IMR-90 (cell line): Measurements from ENCODE around the gene VSIG4. TPM values are rescaled to one million over a fixed set of nuclear protein-coding genes. Genes with fewer than 3 reads are reported as not detected.

Source experiments
- ATAC-seq: fragments of 200-7000 bp; cut with Tn5 transposase; 2 replicates; pipeline ENCODE4 v1.9.1; 2020; ENCODE audit warnings: low read depth, mild to moderate bottlenecking, moderate library complexity
- BruUV-seq: library from RNA; stranded (reverse); fragments of 400-500 nt; replicated peaks from 2 replicates; lab custom pipeline; 2021; lab: Mats Ljungman, UMichigan
- CTCF ChIA-PET: fragments of 300-600 bp; formaldehyde crosslinking; extraction: SDS; loops from one replicate; lab custom pipeline; 2021; ENCODE audit warnings: antibody characterized with exemption; lab: Yijun Ruan, JAX
- POLR2A ChIA-PET: fragments of 300-600 bp; sonication (Branson Sonifier 250); formaldehyde crosslinking; loops from one replicate; lab custom pipeline; 2022; ENCODE audit warnings: antibody characterized with exemption; ENCODE audit not compliant: unreplicated experiment; lab: Charles Lee
- DNase-seq: peaks from one replicate; pipeline ENCODE4 v3.0.0; 2013
- H2AFZ ChIP-seq: replicated peaks from 2 replicates; pipeline ENCODE3; 2013; ENCODE audit warnings: low read length, mild to moderate bottlenecking; ENCODE audit not compliant: poor library complexity
- H2AK5ac ChIP-seq: 2 replicates; pipeline ENCODE4 v1.6.1; 2013; ENCODE audit warnings: low read depth, low read length, inconsistent platforms
- H2AK9ac ChIP-seq: replicated peaks from 2 replicates; pipeline ENCODE3; 2013; ENCODE audit warnings: mild to moderate bottlenecking, low read depth, low read length, moderate library complexity; ENCODE audit not compliant: poor library complexity
- H2BK120ac ChIP-seq: 2 replicates; pipeline ENCODE4 v1.6.1; 2013; ENCODE audit warnings: low read depth, low read length, inconsistent platforms
- H2BK15ac ChIP-seq: 3 replicates; pipeline ENCODE4 v1.6.1; 2013; ENCODE audit warnings: low read depth, low read length, inconsistent platforms
- H2BK20ac ChIP-seq: 2 replicates; pipeline ENCODE4 v1.6.1; 2013; ENCODE audit warnings: low read depth, mild to moderate bottlenecking, inconsistent platforms, low read length, moderate library complexity
- H2BK5ac ChIP-seq: 2 replicates; pipeline ENCODE4 v1.6.1; 2013; ENCODE audit warnings: mild to moderate bottlenecking, low read depth, low read length, inconsistent platforms; ENCODE audit not compliant: poor library complexity, severe bottlenecking
- H3K14ac ChIP-seq: replicated peaks from 2 replicates; pipeline ENCODE4 v1.6.1; 2013; ENCODE audit warnings: low read depth, low read length, inconsistent platforms
- H3K18ac ChIP-seq: 2 replicates; pipeline ENCODE4 v1.6.1; 2013; ENCODE audit warnings: low read depth, low read length, control low read depth
- H3K23ac ChIP-seq: 2 replicates; pipeline ENCODE4 v1.6.1; 2013; ENCODE audit warnings: low read depth, low read length, inconsistent platforms
- H3K27ac ChIP-seq: 2 replicates; pipeline ENCODE4 v1.5.1; 2013; ENCODE audit warnings: mild to moderate bottlenecking, control low read depth, low read length; ENCODE audit not compliant: insufficient read depth
- H3K27me3 ChIP-seq: 2 replicates; pipeline ENCODE4 v1.6.1; 2013; ENCODE audit warnings: low read length; ENCODE audit not compliant: control insufficient read depth, insufficient read depth
- H3K36me3 ChIP-seq: 2 replicates; pipeline ENCODE4 v1.6.1; 2013; ENCODE audit warnings: low read length, mixed read lengths; ENCODE audit not compliant: control insufficient read depth, insufficient read depth
- H3K4ac ChIP-seq: 2 replicates; pipeline ENCODE4 v1.6.1; 2013; ENCODE audit warnings: low read depth, low read length, inconsistent platforms
- H3K4me1 ChIP-seq: 2 replicates; pipeline ENCODE4 v1.6.1; 2013; ENCODE audit warnings: low read length, mixed read lengths; ENCODE audit not compliant: control insufficient read depth, insufficient read depth
- H3K4me2 ChIP-seq: 2 replicates; pipeline ENCODE4 v1.6.1; 2013; ENCODE audit warnings: low read depth, mild to moderate bottlenecking, control low read depth, low read length, moderate library complexity
- H3K4me3 ChIP-seq: 2 replicates; pipeline ENCODE4 v1.5.1; 2013; ENCODE audit warnings: low read depth, mild to moderate bottlenecking, control low read depth, low read length, moderate library complexity; ENCODE audit not compliant: insufficient read depth
- H3K56ac ChIP-seq: 2 replicates; pipeline ENCODE4 v1.6.1; 2013; ENCODE audit warnings: low read length, inconsistent platforms; ENCODE audit not compliant: insufficient read depth; ENCODE audit errors: extremely low read depth
- H3K79me1 ChIP-seq, 2 experiments: 2 replicates each; pipeline ENCODE4 v1.6.1; 2013; ENCODE audit warnings: low read length in 2 of 2, inconsistent platforms in 1 of 2, low read depth in 1 of 2
- H3K9ac ChIP-seq: 2 replicates; pipeline ENCODE4 v1.6.1; 2013; ENCODE audit warnings: low read depth, low read length, control low read depth
- H3K9me1 ChIP-seq: 2 replicates; pipeline ENCODE4 v1.6.1; 2013; ENCODE audit warnings: low read length, inconsistent platforms; ENCODE audit not compliant: insufficient read depth
- H3K9me3 ChIP-seq: 2 replicates; pipeline ENCODE4 v1.6.1; 2013; ENCODE audit warnings: low read length; ENCODE audit not compliant: control insufficient read depth, insufficient read depth
- H4K20me1 ChIP-seq: 2 replicates; pipeline ENCODE4 v1.6.1; 2013; ENCODE audit warnings: low read length, inconsistent platforms; ENCODE audit not compliant: insufficient read depth
- H4K5ac ChIP-seq: 2 replicates; pipeline ENCODE4 v1.6.1; 2013; ENCODE audit warnings: mild to moderate bottlenecking, low read depth, low read length, control low read depth
- H4K8ac ChIP-seq, 2 experiments: 2 replicates each; pipeline ENCODE4 v1.6.1; 2013; ENCODE audit warnings: low read depth in 2 of 2, low read length in 2 of 2, control low read depth in 1 of 2, inconsistent platforms in 1 of 2
- H4K91ac ChIP-seq: 2 replicates; pipeline ENCODE4 v1.6.1; 2013; ENCODE audit warnings: low read depth, low read length, inconsistent platforms; ENCODE audit not compliant: insufficient read depth
- BHLHE40 ChIP-seq: fragments of 150-350 bp; IDR thresholded peaks from 2 replicates; pipeline ENCODE4 v1.6.1; 2016; ENCODE audit warnings: mild to moderate bottlenecking, low read depth, low read length
- FOS ChIP-seq: fragments of 150-350 bp; IDR thresholded peaks from 2 replicates; pipeline ENCODE4 v1.6.1; 2016; ENCODE audit warnings: low read depth, low read length
- MAFK ChIP-seq: IDR thresholded peaks from 2 replicates; pipeline ENCODE4 v1.6.1; 2012; ENCODE audit warnings: low read depth, low read length, improper control_type of control experiment
- MAZ ChIP-seq: IDR thresholded peaks from 2 replicates; pipeline ENCODE4 v1.6.1; 2012; ENCODE audit warnings: low read depth, mild to moderate bottlenecking, low read length, improper control_type of control experiment, moderate library complexity, borderline replicate concordance
- NFE2L2 ChIP-seq: fragments of 150-350 bp; IDR thresholded peaks from 2 replicates; pipeline ENCODE4 v1.6.1; 2016; ENCODE audit warnings: low read depth, mild to moderate bottlenecking, low read length
- POLR2A ChIP-seq: IDR thresholded peaks from 2 replicates; pipeline ENCODE4 v1.6.1; 2012; ENCODE audit warnings: mild to moderate bottlenecking, low read depth, low read length
- RAD21 ChIP-seq: IDR thresholded peaks from 2 replicates; pipeline ENCODE4 v1.6.1; 2012; ENCODE audit warnings: low read length, improper control_type of control experiment
- RCOR1 ChIP-seq: IDR thresholded peaks from 2 replicates; pipeline ENCODE4 v1.6.1; 2012; ENCODE audit warnings: mild to moderate bottlenecking, low read length, improper control_type of control experiment; ENCODE audit not compliant: insufficient replicate concordance
- SMC3 ChIP-seq: fragments of 150-350 bp; IDR thresholded peaks from 2 replicates; pipeline ENCODE4 v1.6.1; 2016; ENCODE audit warnings: low read depth, mild to moderate bottlenecking, antibody characterized with exemption, low read length, moderate library complexity
- WGBS, 2 experiments: methylation state at CpG; one replicate each; pipeline versions ENCODE4 v1.1.5 to v1.1.7; 2013; ENCODE audit warnings: missing lambda C conversion rate in 2 of 2; ENCODE audit not compliant: insufficient read length in 1 of 2; ENCODE audit errors: extremely low coverage in 2 of 2; 5-methylcytosine and 5-hydroxymethylcytosine counted together
- dilution Hi-C: fragments of 300-500 bp; cut with HindIII; formaldehyde crosslinking; loops from one replicate; pipeline ENCODE4 v1.14.3; 2018; ENCODE audit warnings: low sequenced_read_pairs; ENCODE audit not compliant: unreplicated experiment
- in situ Hi-C: fragments of 300-500 bp; cut with MboI; formaldehyde crosslinking; loops from 3 replicates; pipeline ENCODE4 v1.14.3; 2019; ENCODE audit warnings: low sequenced_read_pairs, inconsistent platforms, mixed read lengths
- intact Hi-C: fragments of 100-400 bp; cut with micrococcal nuclease; formaldehyde crosslinking; loops from 2 replicates; pipeline ENCODE4 v1.10.0; 2022
- polyA plus RNA-seq, 3 experiments: library from polyadenylated mRNA; depleted of rRNA; stranded (reverse); fragments of >200 nt; gene quantifications; 2 replicates each; pipeline ENCODE4 v1.2.3, GENCODE V29; 2012; ENCODE audit warnings: low replicate concordance in 1 of 3
- total RNA-seq: library from RNA; depleted of rRNA; stranded (reverse); fragments of >200 nt; gene quantifications from 2 replicates; pipeline ENCODE4 v1.2.3, GENCODE V29; 2012
- TF ChIP-seq, protein P1 (sequence below): fragments of 150-350 bp; IDR thresholded peaks from 2 replicates; pipeline ENCODE4 v1.6.1; 2016; ENCODE audit warnings: low read depth, mild to moderate bottlenecking, low read length, moderate library complexity, borderline replicate concordance
- TF ChIP-seq, protein P2 (sequence below): conservative IDR thresholded peaks from 2 replicates; pipeline ENCODE4 v1.5.1; 2012; ENCODE audit warnings: mild to moderate bottlenecking, low read depth, low read length, improper control_type of control experiment
- TF ChIP-seq, protein P3 (sequence below): fragments of 150-350 bp; IDR thresholded peaks from 2 replicates; pipeline ENCODE4 v1.6.1; 2017; ENCODE audit warnings: mild to moderate bottlenecking, antibody characterized with exemption, low read length, low read depth

VSIG4 gene
- total and polyA plus RNA-seq, 2 of the 4 experiments (the other 2 are of a cell fraction) = not detected

DNA sequence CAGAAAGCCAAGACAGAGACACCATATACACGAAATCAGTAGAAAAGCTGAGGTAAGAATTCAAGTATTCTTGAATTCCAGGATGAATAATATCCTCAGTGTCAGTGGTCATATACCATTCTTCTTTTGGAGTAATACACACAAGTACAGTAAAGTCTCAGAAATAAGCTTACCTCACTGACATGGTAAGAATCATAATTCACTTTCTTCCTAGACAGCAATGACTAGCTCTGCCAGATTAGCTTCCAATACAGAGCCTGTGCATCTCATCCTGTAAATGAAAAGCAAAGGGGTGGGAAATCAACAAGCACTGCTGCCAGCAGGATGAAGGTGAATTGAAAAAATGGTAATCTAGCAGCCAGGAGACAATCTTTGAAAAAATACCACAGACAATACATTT, 31.2 kb upstream of the VSIG4 start:
- Histone ChIP-seq H3K4me2 (no peak overlapping the region), H3K18ac (no peak overlapping the region), H2BK120ac (no peak overlapping the region), H3K36me3 (no peaks in the 10 kb centered on the region), H4K20me1 (no peaks in the 10 kb centered on the region), H3K14ac (no peak overlapping the region), H3K4ac (no peak overlapping the region), H3K79me1 (no peaks in the 10 kb centered on the region), H3K56ac (no peak overlapping the region), H3K4me1 (no peaks in the 10 kb centered on the region), H3K27ac (no peak overlapping the region), H3K23ac (no peak overlapping the region), H4K8ac (no peak overlapping the region), H2BK15ac (no peak overlapping the region), H3K9ac (no peak overlapping the region), H4K91ac (no peak overlapping the region), H2BK20ac (no peak overlapping the region), H4K5ac (no peak overlapping the region), H2BK5ac (no peak overlapping the region), H2AFZ (no peak overlapping the region), H2AK9ac (no peak overlapping the region), H3K9me1 (no peaks in the 10 kb centered on the region), H3K9me3 (no peaks in the 10 kb centered on the region; the same call in 1 of the 2 replicates), H2AK5ac (no peak overlapping the region), H3K4me3 (no peak overlapping the region), H3K27me3 (no peaks in the 10 kb centered on the region)
- TF ChIP-seq MAFK = no peak
- no peak for TF ChIP-seq POLR2A
- TF ChIP-seq, protein P1, sequence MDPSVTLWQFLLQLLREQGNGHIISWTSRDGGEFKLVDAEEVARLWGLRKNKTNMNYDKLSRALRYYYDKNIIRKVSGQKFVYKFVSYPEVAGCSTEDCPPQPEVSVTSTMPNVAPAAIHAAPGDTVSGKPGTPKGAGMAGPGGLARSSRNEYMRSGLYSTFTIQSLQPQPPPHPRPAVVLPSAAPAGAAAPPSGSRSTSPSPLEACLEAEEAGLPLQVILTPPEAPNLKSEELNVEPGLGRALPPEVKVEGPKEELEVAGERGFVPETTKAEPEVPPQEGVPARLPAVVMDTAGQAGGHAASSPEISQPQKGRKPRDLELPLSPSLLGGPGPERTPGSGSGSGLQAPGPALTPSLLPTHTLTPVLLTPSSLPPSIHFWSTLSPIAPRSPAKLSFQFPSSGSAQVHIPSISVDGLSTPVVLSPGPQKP = no peak
- no peak for TF ChIP-seq NFE2L2
- no peak for TF ChIP-seq MAZ
- TF ChIP-seq FOS = no peak
- no peak for TF ChIP-seq RCOR1
- no peak for TF ChIP-seq RAD21
- TF ChIP-seq, protein P2, sequence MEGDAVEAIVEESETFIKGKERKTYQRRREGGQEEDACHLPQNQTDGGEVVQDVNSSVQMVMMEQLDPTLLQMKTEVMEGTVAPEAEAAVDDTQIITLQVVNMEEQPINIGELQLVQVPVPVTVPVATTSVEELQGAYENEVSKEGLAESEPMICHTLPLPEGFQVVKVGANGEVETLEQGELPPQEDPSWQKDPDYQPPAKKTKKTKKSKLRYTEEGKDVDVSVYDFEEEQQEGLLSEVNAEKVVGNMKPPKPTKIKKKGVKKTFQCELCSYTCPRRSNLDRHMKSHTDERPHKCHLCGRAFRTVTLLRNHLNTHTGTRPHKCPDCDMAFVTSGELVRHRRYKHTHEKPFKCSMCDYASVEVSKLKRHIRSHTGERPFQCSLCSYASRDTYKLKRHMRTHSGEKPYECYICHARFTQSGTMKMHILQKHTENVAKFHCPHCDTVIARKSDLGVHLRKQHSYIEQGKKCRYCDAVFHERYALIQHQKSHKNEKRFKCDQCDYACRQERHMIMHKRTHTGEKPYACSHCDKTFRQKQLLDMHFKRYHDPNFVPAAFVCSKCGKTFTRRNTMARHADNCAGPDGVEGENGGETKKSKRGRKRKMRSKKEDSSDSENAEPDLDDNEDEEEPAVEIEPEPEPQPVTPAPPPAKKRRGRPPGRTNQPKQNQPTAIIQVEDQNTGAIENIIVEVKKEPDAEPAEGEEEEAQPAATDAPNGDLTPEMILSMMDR = no peak
- TF ChIP-seq BHLHE40 = no peak
- TF ChIP-seq, protein P3, sequence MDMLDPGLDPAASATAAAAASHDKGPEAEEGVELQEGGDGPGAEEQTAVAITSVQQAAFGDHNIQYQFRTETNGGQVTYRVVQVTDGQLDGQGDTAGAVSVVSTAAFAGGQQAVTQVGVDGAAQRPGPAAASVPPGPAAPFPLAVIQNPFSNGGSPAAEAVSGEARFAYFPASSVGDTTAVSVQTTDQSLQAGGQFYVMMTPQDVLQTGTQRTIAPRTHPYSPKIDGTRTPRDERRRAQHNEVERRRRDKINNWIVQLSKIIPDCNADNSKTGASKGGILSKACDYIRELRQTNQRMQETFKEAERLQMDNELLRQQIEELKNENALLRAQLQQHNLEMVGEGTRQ = no peak
- no peak for TF ChIP-seq SMC3
- ChIA-PET POLR2A (no interaction called here), CTCF (no interaction called here)
- in situ Hi-C loops (no loop called here), intact Hi-C loops (no loop called here), dilution Hi-C loops (no loop called here)
- ATAC-seq (no peak), DNase-seq (no peak)
- BruUV-seq = no TSS peak
- WGBS, 2 experiments = no CpG with 5 or more reads among the region's 1 CpG
